OCI-LY1 (cell line): ENCODE measurements around the gene MTERF4.

ENCODE experiments used
- H2AFZ ChIP-seq: fragments of 200-600 bp; sonication (generic), shearing (Covaris generic); 2 replicates; pipeline ENCODE4 v1.6.0; 2014; ENCODE audit warnings: antibody characterized with exemption, mild to moderate bottlenecking, low read length
- H3F3A ChIP-seq: fragments of 200-600 bp; sonication (generic), shearing (Covaris generic); 2 replicates; pipeline ENCODE4 v1.6.0; 2014; ENCODE audit warnings: mild to moderate bottlenecking, antibody characterized with exemption, low read length, moderate library complexity; ENCODE audit not compliant: insufficient read depth
- H3K27ac ChIP-seq: fragments of 200-600 bp; sonication (generic); 2 replicates; pipeline ENCODE4 v1.5.1; 2014; ENCODE audit warnings: low read length, mixed run types, mild to moderate bottlenecking, low read depth; ENCODE audit not compliant: poor library complexity, severe bottlenecking
- H3K27me3 ChIP-seq: fragments of 200-600 bp; sonication (generic); 2 replicates; pipeline ENCODE4 v1.6.0; 2014; ENCODE audit warnings: antibody characterized with exemption, mild to moderate bottlenecking, low read length, moderate library complexity; ENCODE audit not compliant: insufficient read depth
- H3K36me3 ChIP-seq: fragments of 200-600 bp; sonication (generic); 2 replicates; pipeline ENCODE4 v1.6.1; 2014; ENCODE audit warnings: mild to moderate bottlenecking, antibody characterized with exemption, low read length, moderate library complexity, mixed read lengths; ENCODE audit not compliant: insufficient read depth
- H3K4me1 ChIP-seq: fragments of 200-600 bp; sonication (generic); 2 replicates; pipeline ENCODE4 v1.5.1; 2014; ENCODE audit warnings: mild to moderate bottlenecking, low read length, moderate library complexity; ENCODE audit not compliant: insufficient read depth, severe bottlenecking
- H3K4me2 ChIP-seq: fragments of 200-600 bp; sonication (generic), shearing (Covaris generic); 2 replicates; pipeline ENCODE4 v1.6.1; 2014; ENCODE audit warnings: low read length
- H3K4me3 ChIP-seq: fragments of 200-600 bp; sonication (generic); 2 replicates; pipeline ENCODE4 v1.5.1; 2014; ENCODE audit warnings: low read length, low read depth, mild to moderate bottlenecking, mixed read lengths; ENCODE audit not compliant: poor library complexity, severe bottlenecking
- H3K79me2 ChIP-seq: fragments of 200-600 bp; shearing (Covaris generic); 2 replicates; pipeline ENCODE4 v1.6.1; 2016; ENCODE audit warnings: mixed run types, low read length, mixed read lengths; ENCODE audit not compliant: insufficient read depth
- H3K9ac ChIP-seq: fragments of 200-600 bp; sonication (generic), shearing (Covaris generic); 2 replicates; pipeline ENCODE4 v1.6.1; 2014; ENCODE audit warnings: mild to moderate bottlenecking, low read length, mixed read lengths
- H3K9me2 ChIP-seq: fragments of 200-600 bp; sonication (generic), shearing (Covaris generic); 2 replicates; pipeline ENCODE4 v1.6.1; 2014; ENCODE audit warnings: low read depth, mild to moderate bottlenecking, low read length, mixed read lengths
- H3K9me3 ChIP-seq: fragments of 200-600 bp; shearing (Covaris generic); 2 replicates; pipeline ENCODE4 v1.6.1; 2014; ENCODE audit warnings: low read length, mixed read lengths
- H4K20me1 ChIP-seq: fragments of 200-600 bp; sonication (generic), shearing (Covaris generic); 2 replicates; pipeline ENCODE4 v1.6.0; 2016; ENCODE audit warnings: mild to moderate bottlenecking, low read length; ENCODE audit not compliant: insufficient read depth
- CTCF ChIP-seq: fragments of 200-600 bp; sonication (generic), shearing (Covaris generic); IDR thresholded peaks from 2 replicates; pipeline ENCODE4 v1.5.1; 2017; ENCODE audit warnings: mild to moderate bottlenecking, antibody characterized with exemption, low read length, moderate library complexity, mixed read lengths
- EZH2 ChIP-seq: fragments of 200-600 bp; sonication (generic), shearing (Covaris generic); IDR thresholded peaks from 2 replicates; pipeline ENCODE4 v1.8.0; 2017; ENCODE audit warnings: borderline replicate concordance, mixed run types, mild to moderate bottlenecking, antibody characterized with exemption, low read length, moderate library complexity, mixed read lengths

Gene MTERF4

GRCh38 chr2:241120440-241120839 is 18.4 kb upstream of the MTERF4 start:
- H3K4me1 ChIP-seq = no peaks in the 10 kb centered on the region
- no peak overlapping the region for H2AFZ ChIP-seq
- H3K27ac ChIP-seq = no peak overlapping the region
- TF ChIP-seq EZH2 (no peak), CTCF (no peak)
- no peak overlapping the region for H3K4me2 ChIP-seq
- no peaks in the 10 kb centered on the region for H3K27me3 ChIP-seq
- no peaks in the 10 kb centered on the region for H3K9me3 ChIP-seq
- no peaks in the 10 kb centered on the region for H3F3A ChIP-seq
- peaks cover 39% of the 10 kb centered on the region for H3K36me3 ChIP-seq
- no peaks in the 10 kb centered on the region for H3K9me2 ChIP-seq
- H4K20me1 ChIP-seq = no peaks in the 10 kb centered on the region
- H3K9ac ChIP-seq = no peak overlapping the region
- H3K79me2 ChIP-seq = no peaks in the 10 kb centered on the region
- no peak overlapping the region for H3K4me3 ChIP-seq

- no peaks in the 10 kb centered on the region for H3K9me2 ChIP-seq
- no peak for TF ChIP-seq CTCF
- no peak for TF ChIP-seq EZH2
- H4K20me1 ChIP-seq = no peaks in the 10 kb centered on the region
- no peak overlapping the region for H3K9ac ChIP-seq
- no peak overlapping the region for H3K4me3 ChIP-seq
- H3K36me3 ChIP-seq = peaks cover 48% of the 10 kb centered on the region
- no peaks in the 10 kb centered on the region for H3K4me1 ChIP-seq
- H3K9me3 ChIP-seq = no peaks in the 10 kb centered on the region
- H2AFZ ChIP-seq = no peak overlapping the region
- peaks cover 4% of the 10 kb centered on the region; the same call in 1 of the 2 replicates for H3F3A ChIP-seq
- no peak overlapping the region for H3K4me2 ChIP-seq
- H3K27ac ChIP-seq = no peak overlapping the region
- no peaks in the 10 kb centered on the region for H3K79me2 ChIP-seq
- no peaks in the 10 kb centered on the region for H3K27me3 ChIP-seq
These were observed 16.8 kb upstream of the MTERF4 start for GRCh38 chr2:241118737-241119505.

- Histone ChIP-seq H4K20me1 (no peaks in the 10 kb centered on the region), H3K4me3 (no peak overlapping the region), H3K9ac (no peak overlapping the region), H3K9me2 (no peaks in the 10 kb centered on the region), H3K4me1 (peaks cover 10% of the 10 kb centered on the region), H3K27me3 (no peaks in the 10 kb centered on the region), H3K79me2 (no peaks in the 10 kb centered on the region), H2AFZ (no peak overlapping the region), H3K27ac (no peak overlapping the region), H3F3A (peaks cover 4% of the 10 kb centered on the region; the same call in 1 of the 2 replicates), H3K9me3 (no peaks in the 10 kb centered on the region), H3K4me2 (no peak overlapping the region), H3K36me3 (peaks cover 46% of the 10 kb centered on the region)
- no peak for TF ChIP-seq EZH2
- no peak for TF ChIP-seq CTCF
These were observed 14.8 kb upstream of the MTERF4 start for GRCh38 chr2:241116606-241117560.
